Activated CD4-positive, alpha-beta T cell treated with anti-CD3 and anti-CD28 coated beads, Interleukin-2, amount 10 ng/mL, durations not matched to agents 7 days and 5 days (primary cell): ENCODE data around the gene MCM5. TPM values are rescaled to one million over a fixed set of nuclear protein-coding genes. Genes with fewer than 3 reads are reported as not detected.
"Not testable (repeated sequence)": the region's sequence is repeated elsewhere in the genome, so short reads cannot be mapped to it uniquely, and the experiment has no call there.

Experiments used
- CTCF ChIA-PET: fragments of 350-600 bp; sonication (Branson Sonifier 250); formaldehyde crosslinking; loops from one replicate; lab custom pipeline; 2021; ENCODE audit warnings: antibody characterized with exemption; lab: Charles Lee
- POLR2A ChIA-PET: fragments of 350-600 bp; sonication (Branson Sonifier 250); formaldehyde crosslinking; loops from one replicate; lab custom pipeline; 2021; ENCODE audit warnings: antibody characterized with exemption; lab: Charles Lee
- DNase-seq: peaks from one replicate; pipeline ENCODE4 v3.0.0-alpha.2; 2020
- H3K27ac Mint-ChIP-seq: one replicate; pipeline ENCODE4 v1.8.0; 2021; ENCODE audit warnings: mild to moderate bottlenecking, moderate library complexity, mixed read lengths
- H3K27me3 Mint-ChIP-seq: one replicate; pipeline ENCODE4 v1.8.0; 2021; ENCODE audit warnings: mixed read lengths
- H3K36me3 Mint-ChIP-seq: one replicate; pipeline ENCODE4 v1.8.0; 2021; ENCODE audit warnings: low read depth, mixed read lengths
- H3K4me1 Mint-ChIP-seq: one replicate; pipeline ENCODE4 v1.8.0; 2021; ENCODE audit warnings: mixed read lengths
- H3K4me3 Mint-ChIP-seq: one replicate; pipeline ENCODE4 v1.8.0; 2021; ENCODE audit warnings: mild to moderate bottlenecking, moderate library complexity, mixed read lengths
- H3K9me3 Mint-ChIP-seq: one replicate; pipeline ENCODE4 v1.8.0; 2021; ENCODE audit warnings: mixed read lengths
- total RNA-seq, 2 experiments: library from RNA; stranded (reverse); gene quantifications; one replicate each; pipeline ENCODE4 v1.2.3, GENCODE V29; 2021

The MCM5 gene
- total RNA-seq, 2 experiments from 2014 or later = 208 to 233 TPM

- H3K9me3 Mint-ChIP-seq = no peaks in the 10 kb centered on the region
- DNase-seq = no peak
- peak overlapping the region; percentile 42 for H3K27ac Mint-ChIP-seq
- peaks cover 6% of the 10 kb centered on the region for H3K4me1 Mint-ChIP-seq
- H3K27me3 Mint-ChIP-seq = no peaks in the 10 kb centered on the region
- ChIA-PET POLR2A (no interaction called here), CTCF (no interaction called here)
- no peak overlapping the region for H3K4me3 Mint-ChIP-seq
- H3K36me3 Mint-ChIP-seq = peaks cover 10% of the 10 kb centered on the region
These were observed 53.1 kb downstream of the MCM5 start for GRCh38 chr22:35452810-35453743.

- Mint-ChIP-seq H3K4me1 (peaks cover 2% of the 10 kb centered on the region), H3K27ac (no peak overlapping the region), H3K36me3 (peaks cover 7% of the 10 kb centered on the region), H3K27me3 (no peaks in the 10 kb centered on the region), H3K9me3 (no peaks in the 10 kb centered on the region), H3K4me3 (no peak overlapping the region)
- POLR2A ChIA-PET = no interaction called here
- CTCF ChIA-PET = no interaction called here
- DNase-seq = no peak
These were observed 54.6 kb downstream of the MCM5 start for GRCh38 chr22:35454416-35455054.

- ChIA-PET POLR2A (no interaction called here), CTCF (interaction anchor here (0.6 kb wide), 1 partner anchor 191 kb away, joined by 3 read pairs; no protein-coding TSS in a partner anchor)
These were observed 55.6 kb downstream of the MCM5 start for GRCh38 chr22:35455529-35455928.

GRCh38 chr22:35456757-35457156, 56.8 kb downstream of the MCM5 start:
- POLR2A ChIA-PET = interaction anchor here (0.7 kb wide), 1 partner anchor 13 kb away, joined by 3 read pairs; no protein-coding TSS in a partner anchor
- H3K36me3 Mint-ChIP-seq = no peaks in the 10 kb centered on the region

More at GRCh38 chr22:35455529-35455928, 55.6 kb downstream of the MCM5 start:
- no peak overlapping the region for H3K27ac Mint-ChIP-seq
- no peak for DNase-seq
- no peaks in the 10 kb centered on the region for H3K9me3 Mint-ChIP-seq
- H3K4me1 Mint-ChIP-seq = peaks cover 2% of the 10 kb centered on the region
- no peak overlapping the region for H3K4me3 Mint-ChIP-seq
- H3K36me3 Mint-ChIP-seq = peaks cover 4% of the 10 kb centered on the region
- no peaks in the 10 kb centered on the region for H3K27me3 Mint-ChIP-seq

GRCh38 chr22:35457729-35458546, 58.0 kb downstream of the MCM5 start:
- no peak for DNase-seq
- Mint-ChIP-seq H3K36me3 (no peaks in the 10 kb centered on the region), H3K4me1 (no peaks in the 10 kb centered on the region), H3K9me3 (no peaks in the 10 kb centered on the region), H3K4me3 (no peak overlapping the region), H3K27me3 (no peaks in the 10 kb centered on the region), H3K27ac (no peak overlapping the region)
- ChIA-PET CTCF (interaction anchor here (1.3 kb wide), 1 partner anchor 74 kb away, joined by 3 read pairs; no protein-coding TSS in a partner anchor), POLR2A (no interaction called here)

More at GRCh38 chr22:35456757-35457156, 56.8 kb downstream of the MCM5 start:
- H3K9me3 Mint-ChIP-seq = no peaks in the 10 kb centered on the region
- no peaks in the 10 kb centered on the region for H3K27me3 Mint-ChIP-seq
- CTCF ChIA-PET = interaction anchor here (0.7 to 1.3 kb wide), 2 partner anchors 73 to 77 kb away, joined by 3 read pairs; no protein-coding TSS in a partner anchor
- no peak for DNase-seq
- no peak overlapping the region for H3K4me3 Mint-ChIP-seq
- H3K27ac Mint-ChIP-seq = peak overlapping the region; percentile 19
- no peaks in the 10 kb centered on the region for H3K4me1 Mint-ChIP-seq

GRCh38 chr22:35458547-35459422, 58.8 kb downstream of the MCM5 start:
- ChIA-PET POLR2A (no interaction called here), CTCF (no interaction called here)
- no peak for DNase-seq
- no peak overlapping the region for H3K4me3 Mint-ChIP-seq
- peaks cover 5% of the 10 kb centered on the region for H3K36me3 Mint-ChIP-seq
- H3K4me1 Mint-ChIP-seq = no peaks in the 10 kb centered on the region
- peaks cover 5% of the 10 kb centered on the region for H3K9me3 Mint-ChIP-seq
- H3K27ac Mint-ChIP-seq = no peak overlapping the region
- no peaks in the 10 kb centered on the region for H3K27me3 Mint-ChIP-seq

- POLR2A ChIA-PET = no interaction called here
- peaks cover 5% of the 10 kb centered on the region for H3K9me3 Mint-ChIP-seq
These were observed 59.5 kb downstream of the MCM5 start for GRCh38 chr22:35459423-35459894.

GRCh38 chr22:35459976-35460375, 60.0 kb downstream of the MCM5 start:
- CTCF ChIA-PET, H3K4me1 Mint-ChIP-seq, H3K27me3 Mint-ChIP-seq, DNase-seq, H3K36me3 Mint-ChIP-seq, H3K27ac Mint-ChIP-seq, H3K9me3 Mint-ChIP-seq, POLR2A ChIA-PET, H3K4me3 Mint-ChIP-seq: not testable (repeated sequence)

More at GRCh38 chr22:35459423-35459894, 59.5 kb downstream of the MCM5 start:
- Mint-ChIP-seq H3K36me3 (peaks cover 5% of the 10 kb centered on the region), H3K27ac (no peak overlapping the region), H3K4me1 (no peaks in the 10 kb centered on the region), H3K4me3 (no peak overlapping the region), H3K27me3 (no peaks in the 10 kb centered on the region)
- CTCF ChIA-PET = no interaction called here
- no peak for DNase-seq

GRCh38 chr22:35460688-35461087, 60.7 kb downstream of the MCM5 start:
- Mint-ChIP-seq H3K4me1 (no peaks in the 10 kb centered on the region), H3K4me3 (no peak overlapping the region), H3K27me3 (no peaks in the 10 kb centered on the region), H3K27ac (no peak overlapping the region), H3K36me3 (peaks cover 5% of the 10 kb centered on the region), H3K9me3 (peaks cover 5% of the 10 kb centered on the region)
- ChIA-PET POLR2A (no interaction called here), CTCF (no interaction called here)
- DNase-seq = no peak

GRCh38 chr22:35462498-35463230, 62.7 kb downstream of the MCM5 start:
- POLR2A ChIA-PET = no interaction called here
- H3K36me3 Mint-ChIP-seq = peaks cover 5% of the 10 kb centered on the region
- H3K27me3 Mint-ChIP-seq = no peaks in the 10 kb centered on the region
- no peak overlapping the region for H3K4me3 Mint-ChIP-seq
- CTCF ChIA-PET = no interaction called here
- peaks cover 5% of the 10 kb centered on the region for H3K9me3 Mint-ChIP-seq
- no peak for DNase-seq
- no peak overlapping the region for H3K27ac Mint-ChIP-seq
- H3K4me1 Mint-ChIP-seq = no peaks in the 10 kb centered on the region

- H3K4me1 Mint-ChIP-seq = no peaks in the 10 kb centered on the region
- no peak overlapping the region for H3K27ac Mint-ChIP-seq
- ChIA-PET POLR2A (no interaction called here), CTCF (no interaction called here)
- H3K36me3 Mint-ChIP-seq = peaks cover 5% of the 10 kb centered on the region
- no peak overlapping the region for H3K4me3 Mint-ChIP-seq
- no peaks in the 10 kb centered on the region for H3K27me3 Mint-ChIP-seq
- DNase-seq = no peak
- H3K9me3 Mint-ChIP-seq = peaks cover 5% of the 10 kb centered on the region
These were observed 63.4 kb downstream of the MCM5 start for GRCh38 chr22:35463231-35463933.
